HUES64 (cell line): ENCODE data around the gene PTPRA.
"Not testable (repeated sequence)": the region's sequence is repeated elsewhere in the genome, so short reads cannot be mapped to it uniquely, and the experiment has no call there.

Experiments
- H3K27ac ChIP-seq: 2 replicates; pipeline ENCODE4 v1.7.0; 2013; ENCODE audit warnings: low read depth, low read length, inconsistent platforms
- H3K27me3 ChIP-seq: 2 replicates; pipeline ENCODE4 v1.6.1; 2013; ENCODE audit warnings: mild to moderate bottlenecking, low read length; ENCODE audit not compliant: insufficient read depth
- H3K36me3 ChIP-seq: 2 replicates; pipeline ENCODE4 v1.6.1; 2013; ENCODE audit warnings: mild to moderate bottlenecking, low read length; ENCODE audit not compliant: insufficient read depth
- H3K4me1 ChIP-seq: 2 replicates; pipeline ENCODE4 v1.6.1; 2013; ENCODE audit warnings: mild to moderate bottlenecking, low read length, moderate library complexity; ENCODE audit not compliant: insufficient read depth
- H3K4me3 ChIP-seq: 2 replicates; pipeline ENCODE4 v1.5.1; 2013; ENCODE audit warnings: mild to moderate bottlenecking, low read length, moderate library complexity
- H3K9ac ChIP-seq: 2 replicates; pipeline ENCODE4 v1.6.1; 2013; ENCODE audit warnings: mild to moderate bottlenecking, low read depth, low read length
- H3K9me3 ChIP-seq: 2 replicates; pipeline ENCODE4 v1.6.1; 2013; ENCODE audit warnings: low read depth, low read length; ENCODE audit not compliant: insufficient read depth
- WGBS: fragments of 150-250, 120-280 bp; methylation state at CpG from one replicate; pipeline ENCODE4 v1.1.7; 2013; ENCODE audit warnings: missing lambda C conversion rate; 5-methylcytosine and 5-hydroxymethylcytosine counted together

Gene PTPRA

DNA sequence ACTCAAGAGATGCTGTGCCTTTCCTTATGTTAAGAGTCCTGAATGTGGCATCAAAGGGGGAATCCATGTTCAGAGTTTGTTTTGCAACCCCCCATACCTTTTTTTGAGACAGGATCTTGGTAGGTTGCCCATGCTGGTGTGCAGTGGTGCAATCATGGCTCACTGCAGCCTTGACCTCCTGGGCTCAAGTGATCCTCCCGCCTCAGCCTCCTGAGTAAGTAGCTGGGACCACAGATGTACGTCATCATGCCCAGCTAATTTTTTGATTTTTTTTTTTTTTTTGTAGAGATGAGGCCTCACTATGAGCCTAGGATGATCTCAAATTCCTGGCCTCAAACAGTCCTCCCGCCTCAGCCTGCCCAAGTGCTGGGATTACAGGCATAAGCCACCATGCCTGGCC lies 16.5 kb downstream of the PTPRA start:
- no peak overlapping the region for H3K9ac ChIP-seq
- H3K27me3 ChIP-seq = no peaks in the 10 kb centered on the region
- no peak overlapping the region for H3K4me3 ChIP-seq
- no peaks in the 10 kb centered on the region for H3K36me3 ChIP-seq
- no peaks in the 10 kb centered on the region for H3K4me1 ChIP-seq
- H3K27ac ChIP-seq = no peak overlapping the region
- 89% methylated on average over 3 of the region's 3 CpGs for WGBS
- no peaks in the 10 kb centered on the region for H3K9me3 ChIP-seq

DNA sequence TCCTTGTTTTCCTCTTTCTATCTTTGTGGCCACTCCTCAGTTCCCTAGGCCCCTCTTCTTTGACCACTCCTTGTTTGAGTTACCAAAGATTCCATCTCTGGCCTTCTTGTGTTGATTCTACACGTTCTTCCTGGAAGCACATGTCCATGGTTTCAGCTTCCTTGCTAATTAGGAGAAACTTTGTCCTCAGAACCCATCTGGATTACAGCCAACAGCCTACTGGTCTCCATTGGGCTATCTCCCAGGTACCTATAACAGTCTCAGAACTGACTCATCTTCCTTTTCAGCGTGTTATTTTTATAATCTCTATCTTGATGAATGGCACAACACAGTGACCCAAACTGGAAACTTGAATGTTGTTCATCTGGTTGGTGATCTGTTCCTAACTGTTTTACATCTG lies 17.5 kb downstream of the PTPRA start:
- WGBS = 85% methylated on average over 2 of the region's 2 CpGs
- H3K27me3 ChIP-seq = no peaks in the 10 kb centered on the region
- H3K27ac ChIP-seq = no peak overlapping the region
- H3K9ac ChIP-seq = no peak overlapping the region
- H3K4me1 ChIP-seq = no peaks in the 10 kb centered on the region
- H3K4me3 ChIP-seq = no peak overlapping the region
- no peaks in the 10 kb centered on the region for H3K9me3 ChIP-seq
- no peaks in the 10 kb centered on the region for H3K36me3 ChIP-seq

DNA sequence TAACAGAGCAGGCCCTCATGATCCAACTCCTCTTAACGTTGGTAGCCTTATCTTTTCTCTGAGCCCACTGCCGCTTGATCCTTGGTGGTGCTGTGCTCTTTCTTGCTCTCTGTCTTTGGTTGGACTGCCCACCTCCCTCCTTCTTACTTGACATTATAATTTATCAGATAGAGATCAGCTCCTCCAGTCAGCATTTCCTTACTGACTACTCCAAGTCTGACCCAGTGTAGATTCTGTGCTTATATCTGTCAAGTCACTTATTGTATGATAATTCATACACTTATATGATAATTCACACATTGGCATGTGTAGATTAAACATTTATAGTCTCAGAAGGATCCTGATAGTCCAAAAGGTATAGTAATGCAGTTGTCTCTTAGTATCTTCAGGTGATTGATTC lies 18.1 kb downstream of the PTPRA start:
- WGBS = 92% methylated on average over 2 of the region's 2 CpGs
- Histone ChIP-seq H3K4me1 (no peaks in the 10 kb centered on the region), H3K4me3 (no peak overlapping the region), H3K36me3 (no peaks in the 10 kb centered on the region), H3K27ac (no peak overlapping the region), H3K9ac (no peak overlapping the region), H3K27me3 (no peaks in the 10 kb centered on the region), H3K9me3 (no peaks in the 10 kb centered on the region)

DNA sequence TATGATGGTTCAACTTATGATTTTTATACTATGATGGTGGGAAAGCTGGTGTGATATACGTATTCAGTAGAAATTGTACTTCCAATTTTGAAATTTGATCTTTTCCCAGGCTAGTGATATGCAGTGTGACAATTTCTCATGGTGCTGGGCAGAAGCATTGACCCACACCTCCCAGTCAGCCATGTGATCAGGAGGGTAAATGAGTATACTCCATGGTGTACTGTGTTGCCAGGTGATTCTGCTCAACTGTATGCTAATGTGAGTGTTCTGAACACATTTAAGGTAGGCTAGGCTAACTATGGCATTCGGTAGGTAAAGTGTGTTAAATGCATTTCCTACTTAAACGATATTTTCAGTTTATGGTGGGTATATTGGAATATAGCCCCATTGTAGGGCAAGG lies 19.1 kb downstream of the PTPRA start:
- Histone ChIP-seq H3K27ac (no peak overlapping the region), H3K9me3 (no peaks in the 10 kb centered on the region)
- WGBS = 97% methylated on average over 3 of the region's 3 CpGs

DNA sequence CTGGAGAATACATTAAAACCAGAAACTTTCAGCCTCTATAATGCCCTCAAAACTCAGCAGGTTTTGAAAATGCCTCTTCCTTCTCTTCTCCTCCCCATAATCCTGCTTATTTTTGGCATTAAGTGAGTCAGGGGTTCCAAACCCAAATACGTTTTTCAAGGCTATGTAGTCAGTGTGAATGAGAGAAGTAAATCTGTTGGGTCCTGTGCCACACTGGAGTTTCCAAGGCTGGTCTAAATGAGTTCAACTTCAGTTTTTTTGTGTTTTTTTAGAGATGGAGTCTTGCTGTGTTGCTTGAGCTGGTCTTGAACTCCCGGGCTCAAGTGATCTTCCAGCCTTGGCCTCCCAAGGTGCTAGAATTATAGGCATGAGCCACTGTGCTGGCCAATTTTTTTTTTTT lies 20.9 kb downstream of the PTPRA start:
- H3K9ac ChIP-seq = no peak overlapping the region
- no peak overlapping the region for H3K27ac ChIP-seq
- H3K4me1 ChIP-seq = no peaks in the 10 kb centered on the region
- WGBS = 92% methylated on average over 2 of the region's 2 CpGs
- no peaks in the 10 kb centered on the region for H3K36me3 ChIP-seq
- no peak overlapping the region for H3K4me3 ChIP-seq
- no peaks in the 10 kb centered on the region for H3K27me3 ChIP-seq
- no peaks in the 10 kb centered on the region for H3K9me3 ChIP-seq

More for the DNA sequence above, 19.1 kb downstream of the PTPRA start:
- no peaks in the 10 kb centered on the region for H3K4me1 ChIP-seq
- no peak overlapping the region for H3K9ac ChIP-seq
- H3K4me3 ChIP-seq = no peak overlapping the region
- no peaks in the 10 kb centered on the region for H3K27me3 ChIP-seq
- no peaks in the 10 kb centered on the region for H3K36me3 ChIP-seq

DNA sequence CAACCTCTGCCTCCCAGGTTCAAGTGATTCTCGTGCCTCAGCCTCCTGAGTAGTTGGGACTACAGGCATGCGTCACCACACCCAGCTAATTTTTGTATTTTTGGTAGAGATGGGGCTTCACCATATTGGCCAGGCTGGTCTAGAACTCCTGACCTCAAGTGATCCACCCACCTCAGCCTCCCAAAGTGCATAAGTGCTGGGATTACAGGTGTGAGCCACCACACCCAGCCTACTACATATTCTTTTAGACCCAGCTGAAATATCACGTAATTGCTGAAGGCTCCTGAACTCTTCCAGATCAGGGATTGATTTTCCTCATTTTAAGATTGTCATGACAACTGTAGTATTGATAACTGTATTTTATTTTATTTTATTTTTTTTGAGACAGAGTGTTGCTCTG lies 21.9 kb downstream of the PTPRA start:
- WGBS = 94% methylated on average over 3 of the region's 3 CpGs
- not testable (repeated sequence) for H3K36me3 ChIP-seq, H3K9ac ChIP-seq, H3K4me3 ChIP-seq, H3K27me3 ChIP-seq, H3K9me3 ChIP-seq, H3K4me1 ChIP-seq, H3K27ac ChIP-seq

DNA sequence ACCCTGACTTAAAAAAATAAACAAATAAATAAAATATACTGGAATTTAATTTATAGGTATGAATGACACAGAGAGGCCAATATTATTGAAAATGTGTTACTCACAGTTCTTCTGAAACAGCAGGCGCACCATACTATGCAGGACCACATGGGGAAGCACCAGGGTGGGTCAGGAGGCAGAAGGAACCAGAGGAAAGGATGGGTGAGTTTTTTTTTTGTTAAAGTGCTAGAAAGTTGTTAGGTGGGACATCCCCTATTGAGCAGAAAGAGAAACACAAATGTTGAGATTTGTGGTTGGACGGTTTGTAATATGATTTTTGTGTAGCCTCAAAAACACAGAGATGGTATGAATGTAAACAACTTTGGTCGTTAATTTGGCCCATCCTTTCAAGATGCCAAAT lies 26.0 kb downstream of the PTPRA start:
- 97% methylated on average over 2 of the region's 3 CpGs for WGBS

DNA sequence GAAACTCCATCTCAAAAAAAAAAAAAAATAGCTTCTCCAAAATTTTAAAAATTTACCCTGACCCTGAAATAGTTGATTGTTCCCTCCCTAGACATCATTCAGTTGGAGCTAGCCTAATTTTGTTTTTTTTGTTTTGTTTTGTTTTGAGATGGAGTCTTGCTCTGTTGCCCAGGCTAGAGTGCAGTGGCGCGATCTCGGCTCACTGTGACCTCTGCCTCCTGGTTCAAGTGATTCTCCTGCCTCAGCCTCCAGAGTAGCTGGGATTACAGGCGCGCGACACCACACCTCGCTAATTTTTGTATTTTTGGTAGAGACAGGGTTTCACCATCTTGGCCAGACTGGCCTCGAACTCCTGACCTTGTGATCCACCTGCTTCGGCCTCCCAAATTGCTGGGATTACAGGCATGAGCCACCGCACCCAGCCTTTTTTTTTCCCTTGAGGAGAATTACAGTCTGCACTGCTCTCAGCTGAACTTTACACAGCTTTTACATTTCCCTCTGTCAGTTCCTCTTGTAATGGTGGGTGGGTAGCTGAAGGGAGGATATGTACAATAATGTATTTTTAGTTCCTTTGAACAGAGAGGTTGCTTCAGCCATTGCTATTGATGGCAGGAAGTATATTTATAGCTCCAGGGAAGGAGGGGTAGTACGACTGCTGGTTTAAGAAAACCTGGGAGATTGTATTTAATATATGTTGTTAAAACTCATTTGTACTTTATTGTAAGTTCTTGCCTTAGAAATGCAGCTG lies 27.7 kb downstream of the PTPRA start:
- 93% methylated on average over 11 of the region's 11 CpGs for WGBS
- Histone ChIP-seq H3K36me3 (no peaks in the 10 kb centered on the region), H3K9me3 (no peaks in the 10 kb centered on the region), H3K27me3 (no peaks in the 10 kb centered on the region), H3K27ac (no peak overlapping the region), H3K9ac (no peak overlapping the region), H3K4me3 (no peak overlapping the region), H3K4me1 (no peaks in the 10 kb centered on the region)

More for the DNA sequence above, 26.0 kb downstream of the PTPRA start:
- Histone ChIP-seq H3K27me3 (no peaks in the 10 kb centered on the region), H3K9ac (no peak overlapping the region), H3K36me3 (no peaks in the 10 kb centered on the region), H3K4me1 (no peaks in the 10 kb centered on the region), H3K4me3 (no peak overlapping the region), H3K27ac (no peak overlapping the region), H3K9me3 (no peaks in the 10 kb centered on the region)

DNA sequence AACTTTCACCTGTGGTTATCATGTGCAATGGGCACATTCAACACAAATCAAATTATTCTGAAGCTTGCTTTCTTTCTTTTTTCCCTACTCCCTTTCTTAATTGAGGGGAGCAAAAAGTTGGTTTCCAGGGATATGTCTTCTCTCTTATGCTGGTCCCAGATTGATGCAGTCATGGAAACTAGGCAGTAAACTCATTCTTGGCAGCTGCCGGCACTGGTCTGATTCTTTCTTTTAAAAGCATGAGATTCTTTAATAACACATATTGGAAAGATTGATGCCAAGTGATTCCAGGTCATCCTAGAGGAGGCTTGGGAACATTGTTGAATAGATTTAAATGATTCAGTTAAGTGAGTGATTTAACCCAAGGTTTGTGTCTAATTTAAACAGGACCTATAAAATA lies 29.0 kb downstream of the PTPRA start:
- 40% methylated on average over 1 of the region's 1 CpG for WGBS
- Histone ChIP-seq H3K9ac (no peak overlapping the region), H3K36me3 (no peaks in the 10 kb centered on the region), H3K9me3 (no peaks in the 10 kb centered on the region), H3K27ac (no peak overlapping the region), H3K27me3 (no peaks in the 10 kb centered on the region), H3K4me3 (no peak overlapping the region), H3K4me1 (no peaks in the 10 kb centered on the region)

DNA sequence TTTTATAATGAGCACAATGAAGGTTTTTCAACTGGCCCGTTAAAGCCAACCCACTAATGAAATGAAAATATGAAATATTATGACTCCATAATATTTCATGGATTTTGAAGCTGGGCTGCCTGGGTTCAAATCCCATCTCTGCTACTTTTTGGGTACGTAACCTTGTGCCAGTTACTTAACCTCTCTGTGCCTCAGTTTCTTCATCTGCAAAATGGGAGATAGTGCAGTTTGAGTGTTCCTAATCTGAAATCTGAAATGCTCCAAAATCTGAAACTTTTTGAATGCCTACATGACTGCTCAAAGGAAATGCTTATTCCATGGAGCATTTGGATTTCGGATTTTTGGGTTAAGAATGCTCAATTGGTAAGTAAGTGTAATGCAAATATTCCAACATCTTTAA lies 29.5 kb downstream of the PTPRA start:
- Histone ChIP-seq H3K27me3 (no peaks in the 10 kb centered on the region), H3K36me3 (no peaks in the 10 kb centered on the region), H3K27ac (no peak overlapping the region), H3K9ac (no peak overlapping the region), H3K4me1 (no peaks in the 10 kb centered on the region), H3K4me3 (no peak overlapping the region), H3K9me3 (no peaks in the 10 kb centered on the region)
- WGBS = 100% methylated on average over 2 of the region's 3 CpGs

DNA sequence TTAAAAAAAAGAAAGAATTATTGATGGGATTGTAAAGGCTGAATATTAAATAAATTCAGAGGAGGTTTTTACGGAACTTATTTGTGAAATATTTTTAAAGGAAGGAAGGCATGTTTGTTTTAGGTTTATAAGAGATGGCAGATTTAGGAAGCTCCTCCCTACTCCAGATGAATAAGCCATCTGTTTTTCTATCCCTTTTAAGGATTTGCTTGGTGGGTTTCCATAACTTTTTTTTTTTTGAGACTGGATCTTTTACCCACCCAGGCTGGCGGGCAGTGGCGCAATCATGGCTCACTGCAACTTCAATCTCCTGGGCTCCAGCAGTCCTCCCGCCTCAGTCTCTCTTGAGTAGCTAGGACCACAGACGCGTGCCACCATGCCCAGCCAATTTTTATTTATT lies 30.4 kb downstream of the PTPRA start:
- Histone ChIP-seq H3K27me3 (no peaks in the 10 kb centered on the region), H3K27ac (no peak overlapping the region), H3K9ac (no peak overlapping the region), H3K4me1 (no peaks in the 10 kb centered on the region), H3K4me3 (no peak overlapping the region), H3K9me3 (no peaks in the 10 kb centered on the region), H3K36me3 (no peaks in the 10 kb centered on the region)
- WGBS = over 99% methylated on average over 6 of the region's 6 CpGs

DNA sequence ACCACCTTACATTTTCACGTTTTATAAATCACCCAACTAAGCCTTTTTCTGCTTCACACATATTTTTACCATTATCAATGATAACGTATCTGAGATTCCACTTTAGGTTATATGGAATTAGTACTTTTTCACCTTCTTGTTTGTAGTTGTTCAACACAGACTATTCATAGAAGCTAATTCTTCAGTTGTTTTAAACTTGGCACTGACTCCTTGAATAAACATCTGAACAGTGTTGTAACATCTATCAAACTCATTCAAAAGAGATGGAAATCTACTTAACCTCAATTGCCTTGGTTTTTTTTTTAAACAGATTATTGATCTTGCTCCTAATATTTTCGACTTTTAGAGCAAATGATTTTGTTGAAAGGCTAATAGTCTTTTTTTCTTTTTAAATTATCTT lies 34.2 kb downstream of the PTPRA start:
- Histone ChIP-seq H3K9ac (no peak overlapping the region), H3K27me3 (no peaks in the 10 kb centered on the region), H3K9me3 (no peaks in the 10 kb centered on the region), H3K27ac (no peak overlapping the region), H3K4me3 (no peak overlapping the region), H3K4me1 (0 out of 2 replicates have a peak, but pooled peaks cover 4% of the 10 kb centered on the region), H3K36me3 (no peaks in the 10 kb centered on the region)
- 89% methylated on average over 1 of the region's 3 CpGs for WGBS
